Panc1 (cell line): ENCODE data around the gene SLAMF1.

Experiments
- CTCF ChIP-seq: fragments of 450-650 bp; IDR thresholded peaks from 2 replicates; pipeline ENCODE4 v1.5.1; 2017; ENCODE audit warnings: mild to moderate bottlenecking
- POLR2AphosphoS5 ChIP-seq: IDR thresholded peaks from 2 replicates; pipeline ENCODE4 v1.6.1; 2012; ENCODE audit warnings: mild to moderate bottlenecking, low read depth, low read length, moderate library complexity
- REST ChIP-seq, 2 experiments: IDR thresholded peaks; 2 replicates each; pipeline ENCODE4 v1.6.1; 2011 to 2012; ENCODE audit warnings: low read depth in 2 of 2, control low read depth in 1 of 2, low read length in 1 of 2, mild to moderate bottlenecking in 1 of 2, moderate library complexity in 1 of 2; ENCODE audit not compliant: insufficient read depth in 1 of 2
- TCF7L2 ChIP-seq: IDR thresholded peaks from 2 replicates; pipeline ENCODE4 v1.6.1; 2011; ENCODE audit warnings: mild to moderate bottlenecking, low read depth, low read length, inconsistent platforms

GRCh38 chr1:160645386-160646130 is 1.3 kb downstream of the SLAMF1 start:
- TF ChIP-seq CTCF, result no peak
- no peak for TF ChIP-seq REST (IDR thresholded peaks at IDR 0.05; ENCODE audit: insufficient read depth in 1 of 2, low read depth in 2 of 2, low read length in 1 of 2)
- TF ChIP-seq TCF7L2, result no peak
- no peak for TF ChIP-seq POLR2AphosphoS5
